GM19372 (cell line): Measurements from ENCODE around the gene MYL12B.
A peak's percentile ranks its signal among the peaks of the same experiment; 100 is the strongest.
"Not testable (repeated sequence)": the region's sequence is repeated elsewhere in the genome, so short reads cannot be mapped to it uniquely, and the experiment has no call there.

Source experiments
- ATAC-seq: cut with Tn5 transposase; IDR thresholded peaks from one replicate; pipeline ENCODE4 v1.9.1; 2021; ENCODE audit warnings: mild to moderate bottlenecking, low read depth, moderate library complexity; ENCODE audit not compliant: unreplicated experiment

Gene MYL12B

DNA sequence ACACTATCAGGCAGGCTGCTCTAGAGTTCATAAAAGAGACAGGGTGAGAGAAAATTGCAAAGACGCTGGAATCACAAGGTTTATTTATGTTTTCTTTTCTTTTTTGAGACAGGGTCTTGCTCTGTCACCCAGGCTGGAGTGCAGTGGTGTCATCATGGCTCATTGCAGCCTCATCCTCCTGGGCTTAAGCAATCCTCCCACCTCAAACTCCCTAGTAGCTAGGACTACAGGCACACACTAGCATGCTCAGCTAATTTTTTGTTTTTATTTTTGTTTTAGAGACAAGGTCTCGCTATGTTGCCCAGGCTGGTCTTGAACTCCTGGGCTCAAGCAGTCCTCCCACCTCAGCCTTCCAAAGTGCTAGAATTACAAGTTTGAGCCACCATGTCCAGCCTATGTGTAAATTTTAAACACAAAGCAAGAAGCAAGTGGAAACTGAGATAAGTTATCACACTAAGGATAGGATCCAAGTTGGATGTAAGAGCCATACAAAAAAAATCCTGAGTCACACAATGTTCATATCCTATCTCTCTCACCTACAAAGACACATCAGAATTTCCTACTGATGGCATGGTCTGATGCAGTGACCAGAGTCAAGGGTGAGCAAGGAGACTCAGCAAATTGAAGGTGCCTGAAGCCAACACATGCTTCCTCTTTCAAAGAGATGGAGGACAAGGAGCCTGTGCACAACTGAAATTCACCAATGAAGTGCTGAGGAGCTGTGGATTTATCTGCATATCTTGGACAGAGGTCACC lies 31.4 kb downstream of the MYL12B start:
- no peak for ATAC-seq

- no peak for ATAC-seq
Observed at GRCh38 chr18:3294435-3295080, 32.6 kb downstream of the MYL12B start.

DNA sequence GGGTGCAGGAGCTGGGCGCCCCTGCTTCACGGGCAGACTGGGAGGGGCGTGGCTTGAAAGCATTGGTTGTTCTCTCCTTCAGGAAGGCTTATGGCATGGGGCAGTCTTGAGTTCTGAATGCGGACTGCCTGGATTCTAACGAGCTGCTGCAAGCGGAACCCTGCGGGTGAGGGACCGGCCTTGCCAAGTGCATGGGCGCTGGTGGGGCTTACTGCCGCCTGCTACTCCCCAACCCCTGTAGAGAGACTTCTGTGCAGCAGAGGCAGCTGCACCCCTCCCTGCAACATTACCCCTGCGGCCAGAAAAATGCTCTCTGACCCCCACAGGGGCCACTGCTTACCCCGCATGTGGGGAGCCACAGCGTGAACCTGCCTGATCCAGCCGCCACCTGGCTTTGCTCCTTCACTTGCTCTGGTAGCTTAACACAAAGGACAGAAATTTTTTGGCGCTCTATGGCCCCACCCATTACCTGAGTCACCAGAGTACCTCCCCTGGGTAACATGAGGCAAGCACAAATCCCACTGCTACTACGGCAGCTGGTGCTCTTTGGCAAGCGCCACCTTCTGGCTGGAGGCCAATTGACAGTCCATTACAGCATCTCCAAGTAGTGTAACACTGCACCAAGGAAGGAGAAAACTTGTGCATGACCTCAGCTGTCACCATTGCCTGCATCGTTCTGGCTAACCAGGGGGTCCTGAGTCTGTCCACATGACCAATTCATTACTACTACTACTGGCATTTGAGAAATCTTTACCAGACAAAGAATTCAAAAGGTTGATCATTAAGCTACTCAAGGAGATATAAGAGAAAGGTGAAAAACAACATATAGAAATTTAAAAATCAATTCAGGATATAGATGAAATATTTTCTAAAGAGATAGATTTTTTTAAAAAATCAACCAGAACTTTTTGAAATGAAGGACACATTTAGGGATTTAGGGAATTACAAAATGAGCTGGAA lies 35.4 kb downstream of the MYL12B start:
- ATAC-seq, result peak; percentile 99

- ATAC-seq, result no peak
Observed at GRCh38 chr18:3304832-3305231, 42.9 kb downstream of the MYL12B start.

- ATAC-seq, result no peak
Observed at GRCh38 chr18:3305354-3305762, 43.4 kb downstream of the MYL12B start.

- no peak for ATAC-seq
Observed at GRCh38 chr18:3305933-3306332, 44.0 kb downstream of the MYL12B start.

DNA sequence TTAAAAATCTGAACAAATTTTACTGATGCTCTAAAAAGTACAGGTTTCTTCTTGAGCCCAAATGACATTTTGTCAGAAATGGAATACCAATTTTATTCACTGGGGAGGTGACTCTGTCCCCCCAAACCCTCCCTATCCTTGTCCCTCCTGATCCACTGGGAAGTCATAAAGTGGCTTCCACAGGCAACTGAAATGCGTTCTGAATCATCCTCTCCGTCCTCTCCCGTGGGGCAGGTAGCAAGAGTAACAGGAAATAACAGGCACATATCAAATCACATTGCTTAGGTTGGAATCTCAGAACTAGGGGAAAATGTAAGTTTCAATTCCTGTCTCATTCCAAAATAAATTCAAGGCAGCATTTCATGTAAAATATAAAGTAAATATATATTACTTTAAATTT lies 44.5 kb downstream of the MYL12B start:
- no peak for ATAC-seq

DNA sequence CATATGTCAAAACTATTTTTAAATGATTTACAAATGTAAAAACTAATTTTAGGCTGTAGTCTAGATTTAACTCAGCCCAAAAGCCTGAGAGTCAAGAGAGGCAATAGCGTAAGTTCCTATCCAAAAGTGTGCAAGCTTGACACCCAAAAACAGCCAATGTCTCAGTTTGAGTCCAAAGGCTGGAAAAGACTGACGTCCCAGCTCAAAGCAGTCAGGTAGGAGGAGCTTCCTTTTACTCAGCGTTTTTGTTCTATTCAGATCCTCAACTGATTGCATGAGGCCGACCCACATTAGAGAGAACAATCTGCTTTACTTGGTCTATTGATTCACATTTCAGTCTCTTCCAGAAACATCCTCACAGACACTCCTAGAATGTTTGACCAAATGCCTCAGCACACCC lies 51.8 kb downstream of the MYL12B start:
- no peak for ATAC-seq

DNA sequence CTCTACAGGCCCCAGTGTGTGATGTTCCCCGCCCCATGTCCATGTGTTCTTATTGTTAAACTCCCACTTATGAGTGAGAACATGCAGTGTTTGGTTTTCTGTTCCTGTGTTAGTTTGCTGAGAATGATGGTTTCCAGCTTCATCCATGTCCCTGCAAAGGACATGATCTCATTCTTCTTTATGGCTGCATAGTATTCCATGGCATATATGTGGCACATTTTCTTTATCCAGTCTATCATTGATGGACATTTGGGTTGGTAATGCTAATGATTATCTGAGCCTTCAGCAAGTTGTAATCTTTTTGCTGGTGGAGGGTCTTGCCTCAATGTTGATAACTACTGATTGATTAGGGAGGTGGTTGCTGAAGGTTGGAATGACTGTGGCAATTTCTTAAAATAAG lies 53.4 kb downstream of the MYL12B start:
- ATAC-seq, result not testable (repeated sequence)

- ATAC-seq, result no peak
Observed at GRCh38 chr18:3319399-3319798, 57.5 kb downstream of the MYL12B start.

DNA sequence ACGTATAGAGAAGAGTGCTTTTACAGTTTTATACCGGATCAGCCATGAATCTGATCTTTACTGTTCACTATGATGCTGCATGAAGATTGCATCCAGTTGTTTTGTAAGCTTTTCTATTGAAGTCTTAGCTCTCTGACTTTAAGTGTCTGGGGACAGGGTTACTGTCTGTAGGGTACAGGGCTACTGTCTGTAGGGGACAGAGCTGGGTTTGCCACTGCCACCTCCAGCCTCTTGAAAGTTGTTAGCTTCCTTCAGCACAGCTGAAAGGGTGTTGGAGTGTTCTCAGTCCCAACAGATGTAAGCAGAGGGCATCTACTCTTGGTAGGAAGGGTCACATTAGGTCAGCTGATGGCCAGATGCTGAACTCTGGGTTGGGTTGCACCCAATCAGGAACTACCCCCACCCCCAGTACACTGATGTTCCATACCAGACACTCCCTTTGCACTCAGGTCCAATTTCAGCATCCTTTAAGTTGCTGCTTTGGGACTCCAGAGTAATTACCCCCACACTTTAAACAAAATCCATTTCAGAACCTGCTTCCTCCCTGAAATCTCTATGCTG lies 58.0 kb downstream of the MYL12B start:
- ATAC-seq, result no peak

DNA sequence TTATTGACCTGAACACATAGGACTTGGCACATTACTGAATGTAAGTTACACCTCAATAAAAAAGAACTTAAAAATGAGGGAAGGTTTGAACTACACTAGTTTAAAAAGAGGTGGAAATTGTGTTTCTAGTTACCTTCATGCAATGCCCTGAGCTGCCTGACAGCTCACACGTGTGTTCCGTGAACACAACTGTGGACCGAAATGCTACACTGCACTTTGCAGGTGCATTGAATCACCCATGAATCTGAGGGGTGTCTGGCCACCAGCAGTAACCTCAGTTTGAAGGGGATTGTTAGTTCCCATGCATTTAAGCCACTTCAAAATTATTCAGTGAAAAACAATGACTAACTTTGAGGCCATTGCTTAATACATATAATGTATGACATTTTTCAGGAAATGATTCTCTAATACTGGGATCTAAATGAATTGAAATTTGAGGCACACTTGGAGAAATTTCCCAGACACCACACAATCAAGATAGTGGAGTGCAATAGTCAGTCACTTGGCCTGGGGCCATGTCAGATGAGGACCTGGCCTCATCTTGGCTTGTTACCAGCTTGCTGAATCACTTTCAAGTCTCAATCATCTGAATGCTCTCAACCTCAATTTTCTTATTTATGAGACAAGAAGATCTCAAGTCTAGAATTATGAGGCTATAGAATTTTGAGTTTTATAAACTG lies 59.3 kb downstream of the MYL12B start:
- no peak for ATAC-seq

GRCh38 chr18:3323900-3324299 lies 62.0 kb downstream of the MYL12B start:
- no peak for ATAC-seq
